Lower lobe of right lung (tissue), 2 donors: Measurements from ENCODE around the gene SLCO4A1. TPM values are rescaled to one million over a fixed set of nuclear protein-coding genes. Genes with fewer than 3 reads are reported as not detected.

Source experiments
- ATAC-seq, 2 donors: fragments of 200-7000 bp; cut with Tn5 transposase; one replicate each; pipeline ENCODE4 v1.9.1; 2020 to 2022; ENCODE audit warnings: mild to moderate bottlenecking in 2 of 2, moderate library complexity in 2 of 2
- DNase-seq: peaks from one replicate; pipeline ENCODE4 v3.0.0-alpha.2; 2020
- H3K27ac ChIP-seq: fragments of 200-600 bp; one replicate; pipeline ENCODE4 v1.8.0; 2022
- H3K27me3 ChIP-seq: fragments of 200-600 bp; one replicate; pipeline ENCODE4 v1.8.0; 2022; ENCODE audit warnings: low read depth
- H3K36me3 ChIP-seq: fragments of 200-600 bp; one replicate; pipeline ENCODE4 v1.8.0; 2022; ENCODE audit warnings: mild to moderate bottlenecking
- H3K4me1 ChIP-seq: fragments of 200-600 bp; one replicate; pipeline ENCODE4 v1.8.0; 2022
- H3K4me3 ChIP-seq: fragments of 200-600 bp; one replicate; pipeline ENCODE4 v1.8.0; 2022; ENCODE audit warnings: mild to moderate bottlenecking
- H3K9me3 ChIP-seq: fragments of 200-600 bp; one replicate; pipeline ENCODE4 v1.8.0; 2022
- CTCF ChIP-seq: fragments of 200-600 bp; IDR thresholded peaks from one replicate; pipeline ENCODE4 v1.8.0; 2022; ENCODE audit warnings: antibody characterized with exemption, mild to moderate bottlenecking
- intact Hi-C: fragments of 100-400 bp; cut with DNase I; formaldehyde crosslinking; loops from one replicate; pipeline ENCODE4 v1.11.0; 2022
- total RNA-seq: library from RNA; stranded (reverse); fragmentation: NEBNext Ultra II Directional; extraction: Animal tissue kit (Norgen Biotek cat#: 25700); gene quantifications from one replicate; pipeline ENCODE4 v1.2.1, GENCODE V29; 2021
- donor health status: DM: no; HTN: yes; CAD: no; lungs with severe emphysema.

SLCO4A1 gene
- total RNA-seq, 1 donor from 2014 or later, result 72.4 TPM

- TF ChIP-seq CTCF, result no peak
- Histone ChIP-seq H3K4me1 (peaks cover 53% of the 10 kb centered on the region), H3K9me3 (no peaks in the 10 kb centered on the region), H3K27me3 (peaks cover 9% of the 10 kb centered on the region), H3K4me3 (no peak overlapping the region), H3K36me3 (no peaks in the 10 kb centered on the region), H3K27ac (peak overlapping the region; percentile 83)
- intact Hi-C loops, result no loop called here
- ATAC-seq (no peak), DNase-seq (no peak)
Observed at GRCh38 chr20:62604796-62605195, 37.5 kb upstream of the SLCO4A1 start.

- Histone ChIP-seq H3K9me3 (no peaks in the 10 kb centered on the region), H3K36me3 (no peaks in the 10 kb centered on the region), H3K4me1 (peaks cover 53% of the 10 kb centered on the region), H3K4me3 (no peak overlapping the region), H3K27me3 (peaks cover 10% of the 10 kb centered on the region), H3K27ac (peak overlapping the region; percentile 20)
- ATAC-seq, result no peak
- TF ChIP-seq CTCF, result no peak
- intact Hi-C loops, result no loop called here
- no peak for DNase-seq
Observed at GRCh38 chr20:62605236-62605943, 36.9 kb upstream of the SLCO4A1 start.

GRCh38 chr20:62606016-62606415 is 36.3 kb upstream of the SLCO4A1 start:
- Histone ChIP-seq H3K4me1 (peaks cover 53% of the 10 kb centered on the region), H3K27me3 (peaks cover 10% of the 10 kb centered on the region), H3K27ac (peak overlapping the region; percentile 20), H3K4me3 (no peak overlapping the region), H3K9me3 (no peaks in the 10 kb centered on the region), H3K36me3 (no peaks in the 10 kb centered on the region)
- DNase-seq, result no peak
- TF ChIP-seq CTCF, result no peak
- intact Hi-C loops, result no loop called here
- ATAC-seq, result no peak

- Histone ChIP-seq H3K27me3 (peaks cover 10% of the 10 kb centered on the region), H3K4me3 (no peak overlapping the region), H3K27ac (no peak overlapping the region), H3K9me3 (no peaks in the 10 kb centered on the region), H3K4me1 (peaks cover 50% of the 10 kb centered on the region), H3K36me3 (no peaks in the 10 kb centered on the region)
- no peak for TF ChIP-seq CTCF
- DNase-seq (no peak), ATAC-seq (no peak)
- intact Hi-C loops, result no loop called here
Observed at GRCh38 chr20:62606551-62607201, 35.6 kb upstream of the SLCO4A1 start.

- intact Hi-C loops, result no loop called here
- H3K4me1 ChIP-seq, result peaks cover 41% of the 10 kb centered on the region
- DNase-seq, result no peak
Observed at GRCh38 chr20:62607366-62608217, 34.7 kb upstream of the SLCO4A1 start.

More at GRCh38 chr20:62607366-62608217, 34.7 kb upstream of the SLCO4A1 start:
- no peak overlapping the region for H3K27ac ChIP-seq
- H3K4me3 ChIP-seq, result no peak overlapping the region
- ATAC-seq, result no peak
- no peaks in the 10 kb centered on the region for H3K9me3 ChIP-seq
- peaks cover 10% of the 10 kb centered on the region for H3K27me3 ChIP-seq
- TF ChIP-seq CTCF, result no peak
- H3K36me3 ChIP-seq, result no peaks in the 10 kb centered on the region
